LNCaP clone FGC (cell line): ENCODE results near the gene AMIGO1.
A peak's percentile ranks its signal among the peaks of the same experiment; 100 is the strongest.

ENCODE experiments used
- DNase-seq: peaks from one replicate; pipeline ENCODE4 v3.0.0-alpha.2; 2011; ENCODE audit warnings: low read depth
- H3K4me3 ChIP-seq: 2 replicates; pipeline ENCODE4 v1.5.1; 2011; ENCODE audit warnings: mild to moderate bottlenecking, low read depth, low read length, control low read depth
- TF ChIP-seq, protein P1 (sequence below): IDR thresholded peaks from 2 replicates; pipeline ENCODE4 v1.5.1; 2012; ENCODE audit warnings: mild to moderate bottlenecking; ENCODE audit not compliant: control insufficient read depth, insufficient read depth; ENCODE audit errors: extremely low read depth

Gene AMIGO1

DNA sequence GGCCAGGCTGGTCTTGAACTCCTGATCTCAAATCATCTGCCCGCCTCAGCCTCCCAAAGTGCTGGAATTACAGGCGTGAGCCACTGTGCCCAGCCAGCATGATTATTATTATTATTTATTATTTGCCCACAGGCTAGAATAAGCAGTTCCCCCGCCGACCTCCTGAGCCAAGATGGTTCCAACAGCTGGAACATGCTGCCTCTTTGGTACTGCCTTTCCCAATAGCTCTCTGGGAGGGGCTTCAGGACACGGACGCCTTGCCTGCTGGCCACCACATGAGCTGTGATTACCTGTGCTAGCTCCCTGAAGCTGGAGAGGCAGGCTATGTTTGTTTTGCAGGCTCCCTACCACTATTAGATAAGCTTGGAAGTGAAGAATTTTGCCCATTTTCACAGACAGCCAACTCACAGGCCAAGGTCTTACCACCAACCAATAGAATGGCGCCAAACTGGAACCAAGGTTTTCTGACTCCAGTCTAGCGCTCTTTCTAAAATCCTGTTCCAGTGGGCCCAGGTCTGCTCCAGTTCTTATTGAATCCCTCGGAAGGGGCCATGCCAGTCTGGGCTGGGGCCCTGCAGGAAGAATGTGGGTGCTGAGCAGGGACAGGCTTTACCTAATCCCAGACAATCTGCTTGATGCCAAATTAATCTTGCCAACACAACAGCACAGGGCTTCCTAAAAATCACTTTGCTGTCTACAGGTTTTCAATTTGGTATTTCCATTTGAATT lies 28.1 kb upstream of the AMIGO1 start:
- no peak for DNase-seq
- TF ChIP-seq, protein P1, sequence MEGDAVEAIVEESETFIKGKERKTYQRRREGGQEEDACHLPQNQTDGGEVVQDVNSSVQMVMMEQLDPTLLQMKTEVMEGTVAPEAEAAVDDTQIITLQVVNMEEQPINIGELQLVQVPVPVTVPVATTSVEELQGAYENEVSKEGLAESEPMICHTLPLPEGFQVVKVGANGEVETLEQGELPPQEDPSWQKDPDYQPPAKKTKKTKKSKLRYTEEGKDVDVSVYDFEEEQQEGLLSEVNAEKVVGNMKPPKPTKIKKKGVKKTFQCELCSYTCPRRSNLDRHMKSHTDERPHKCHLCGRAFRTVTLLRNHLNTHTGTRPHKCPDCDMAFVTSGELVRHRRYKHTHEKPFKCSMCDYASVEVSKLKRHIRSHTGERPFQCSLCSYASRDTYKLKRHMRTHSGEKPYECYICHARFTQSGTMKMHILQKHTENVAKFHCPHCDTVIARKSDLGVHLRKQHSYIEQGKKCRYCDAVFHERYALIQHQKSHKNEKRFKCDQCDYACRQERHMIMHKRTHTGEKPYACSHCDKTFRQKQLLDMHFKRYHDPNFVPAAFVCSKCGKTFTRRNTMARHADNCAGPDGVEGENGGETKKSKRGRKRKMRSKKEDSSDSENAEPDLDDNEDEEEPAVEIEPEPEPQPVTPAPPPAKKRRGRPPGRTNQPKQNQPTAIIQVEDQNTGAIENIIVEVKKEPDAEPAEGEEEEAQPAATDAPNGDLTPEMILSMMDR, result no peak
- no peak overlapping the region for H3K4me3 ChIP-seq

GRCh38 chr1:109535971-109536491 lies 26.5 kb upstream of the AMIGO1 start:
- H3K4me3 ChIP-seq, result no peak overlapping the region
- TF ChIP-seq, protein P1, result no peak
- no peak for DNase-seq

- DNase-seq, result no peak
- TF ChIP-seq, protein P1, result no peak
Observed at GRCh38 chr1:109535481-109535880, 26.0 kb upstream of the AMIGO1 start.

DNA sequence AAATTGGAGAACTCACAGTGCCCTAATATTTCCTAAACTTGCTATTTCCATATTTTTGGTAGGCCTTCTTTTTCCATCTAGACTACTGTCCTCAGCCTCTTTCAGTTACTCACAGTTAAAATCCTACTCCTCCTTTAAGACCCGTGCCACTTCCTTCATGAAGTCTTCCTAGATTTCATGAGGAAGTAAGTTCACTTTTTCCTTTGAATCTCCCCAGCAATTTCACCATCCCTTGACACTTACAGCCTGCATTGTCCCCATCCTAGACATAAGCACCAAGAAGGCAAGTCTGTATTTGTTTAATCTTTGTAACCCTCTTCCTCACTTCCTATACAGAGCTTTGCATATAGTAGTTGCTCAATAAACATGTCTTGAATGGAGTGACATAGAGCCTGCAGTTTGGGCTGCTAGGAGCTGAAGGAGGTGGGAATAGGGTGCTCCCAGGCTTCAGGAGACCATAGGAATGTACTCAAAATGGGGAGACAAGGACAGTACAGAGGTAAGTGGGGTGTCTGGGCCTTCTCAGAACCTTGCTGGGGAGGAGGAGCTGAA lies 24.9 kb upstream of the AMIGO1 start:
- TF ChIP-seq, protein P1, result no peak
- H3K4me3 ChIP-seq, result no peak overlapping the region
- no peak for DNase-seq

More at GRCh38 chr1:109535481-109535880, 26.0 kb upstream of the AMIGO1 start:
- no peak overlapping the region for H3K4me3 ChIP-seq

DNA sequence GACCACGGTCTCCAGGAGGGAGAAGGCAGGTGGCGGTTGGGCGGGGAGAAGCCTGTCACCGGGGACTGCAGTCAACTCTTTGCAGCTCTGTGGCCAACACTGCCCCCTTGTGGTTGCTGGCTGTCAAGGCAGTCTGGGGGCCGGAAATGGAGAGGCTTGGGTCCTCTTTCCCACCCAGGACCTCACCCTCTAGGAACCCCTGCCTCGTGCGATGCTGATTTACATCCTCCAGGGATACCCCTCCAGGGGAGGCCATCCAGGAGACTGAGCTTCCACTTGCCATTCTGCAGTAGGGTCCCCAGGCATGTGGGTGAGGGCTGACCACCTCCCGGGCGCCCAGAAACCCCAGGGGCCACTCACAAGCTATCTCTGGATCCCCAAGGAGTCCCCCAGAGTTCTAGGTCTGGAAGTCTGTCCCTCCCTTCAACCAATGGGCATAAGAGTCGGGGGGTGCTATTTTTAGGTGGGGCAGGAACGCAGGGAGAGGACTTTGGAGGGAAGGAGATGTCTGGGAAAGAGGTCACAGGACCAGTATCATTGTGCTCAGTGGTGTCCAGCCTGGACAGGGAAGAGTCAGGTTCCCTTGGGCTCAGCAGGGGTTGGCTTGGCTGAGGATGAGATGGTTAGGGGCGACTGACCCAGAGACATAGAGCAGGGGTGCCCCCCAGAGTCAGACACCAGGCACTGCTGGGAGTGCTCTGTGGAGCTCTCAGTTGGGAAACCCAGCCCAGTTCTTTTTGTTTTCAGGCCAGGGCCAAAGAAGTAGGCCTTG lies 23.0 kb upstream of the AMIGO1 start:
- no peak for DNase-seq
- no peak overlapping the region for H3K4me3 ChIP-seq
- TF ChIP-seq, protein P1, result peak; percentile 99

DNA sequence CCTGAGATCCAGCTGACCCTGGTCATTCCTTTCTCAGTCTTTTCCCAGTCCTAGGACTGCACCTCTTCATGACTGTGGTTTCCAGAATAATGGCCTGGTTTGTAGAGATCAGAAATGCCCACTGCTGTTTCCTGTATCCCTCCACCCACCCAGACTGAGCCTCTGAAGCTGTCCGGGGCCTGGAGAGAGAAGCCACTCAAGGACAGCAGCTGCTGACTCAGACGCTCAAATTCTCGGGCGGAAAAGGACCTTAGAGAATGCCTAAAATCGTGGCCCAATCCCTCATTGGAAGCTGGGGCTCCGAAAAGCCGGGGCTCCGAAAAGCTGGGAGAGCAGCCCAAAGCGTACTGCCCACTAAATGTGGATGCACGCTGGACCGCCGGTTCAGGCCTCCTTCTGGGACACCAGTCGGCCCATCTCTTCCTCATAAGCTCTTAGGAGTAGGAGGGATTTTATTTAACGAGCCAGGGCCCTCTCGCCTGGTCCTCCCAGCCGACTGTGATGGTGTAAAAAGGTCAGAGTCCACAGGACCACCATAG lies 22.4 kb upstream of the AMIGO1 start:
- no peak for DNase-seq
- H3K4me3 ChIP-seq, result no peak overlapping the region
- TF ChIP-seq, protein P1, result no peak
